ENCODE data around the gene CDK5.

DNA sequence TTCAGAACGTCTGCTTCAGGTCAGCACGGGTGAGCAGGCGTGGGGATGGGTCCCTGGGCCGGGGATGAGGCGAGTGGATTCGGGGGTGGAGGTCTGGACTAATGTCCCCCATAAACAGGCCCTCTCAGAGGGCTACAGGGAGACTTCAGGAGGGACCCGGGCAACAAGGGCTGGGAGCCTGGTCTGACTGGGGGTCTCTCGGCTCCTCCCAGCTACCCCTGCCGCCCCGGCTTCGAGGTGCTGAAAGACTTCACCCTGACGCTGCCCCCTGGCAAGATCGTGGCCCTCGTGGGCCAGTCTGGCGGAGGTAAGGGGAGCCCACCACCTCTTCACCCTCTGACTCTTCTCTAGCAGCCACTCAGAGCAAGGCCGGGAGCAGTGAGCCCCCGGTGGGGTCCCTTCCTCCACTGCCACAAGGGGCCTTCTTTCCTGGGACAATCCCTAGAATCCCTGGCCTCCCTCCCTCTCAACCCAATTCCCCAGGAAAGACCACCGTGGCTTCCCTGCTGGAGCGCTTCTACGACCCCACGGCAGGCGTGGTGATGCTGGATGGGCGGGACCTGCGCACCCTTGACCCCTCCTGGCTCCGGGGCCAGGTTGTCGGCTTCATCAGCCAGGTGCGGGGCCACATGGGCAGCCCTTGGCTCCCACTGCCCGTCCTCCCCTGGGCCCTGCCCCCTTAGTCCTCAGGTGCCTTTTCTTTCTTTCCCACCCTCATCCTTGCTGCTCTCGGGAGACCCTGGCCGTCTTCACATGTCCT, 16.9 kb downstream of the CDK5 start:
- TF ChIP-seq EP300 (IDR thresholded peaks at IDR 0.05) = no peak
- TF ChIP-seq, protein P1, sequence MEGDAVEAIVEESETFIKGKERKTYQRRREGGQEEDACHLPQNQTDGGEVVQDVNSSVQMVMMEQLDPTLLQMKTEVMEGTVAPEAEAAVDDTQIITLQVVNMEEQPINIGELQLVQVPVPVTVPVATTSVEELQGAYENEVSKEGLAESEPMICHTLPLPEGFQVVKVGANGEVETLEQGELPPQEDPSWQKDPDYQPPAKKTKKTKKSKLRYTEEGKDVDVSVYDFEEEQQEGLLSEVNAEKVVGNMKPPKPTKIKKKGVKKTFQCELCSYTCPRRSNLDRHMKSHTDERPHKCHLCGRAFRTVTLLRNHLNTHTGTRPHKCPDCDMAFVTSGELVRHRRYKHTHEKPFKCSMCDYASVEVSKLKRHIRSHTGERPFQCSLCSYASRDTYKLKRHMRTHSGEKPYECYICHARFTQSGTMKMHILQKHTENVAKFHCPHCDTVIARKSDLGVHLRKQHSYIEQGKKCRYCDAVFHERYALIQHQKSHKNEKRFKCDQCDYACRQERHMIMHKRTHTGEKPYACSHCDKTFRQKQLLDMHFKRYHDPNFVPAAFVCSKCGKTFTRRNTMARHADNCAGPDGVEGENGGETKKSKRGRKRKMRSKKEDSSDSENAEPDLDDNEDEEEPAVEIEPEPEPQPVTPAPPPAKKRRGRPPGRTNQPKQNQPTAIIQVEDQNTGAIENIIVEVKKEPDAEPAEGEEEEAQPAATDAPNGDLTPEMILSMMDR (IDR thresholded peaks at IDR 0.05) = no peak
- no peak for TF ChIP-seq POLR2A (IDR thresholded peaks at IDR 0.05)

Measured in upper lobe of left lung (tissue), 4 donors.